LHCN-M2 (cell line): Measurements from ENCODE around the gene IL17C. TPM values are rescaled to one million over a fixed set of nuclear protein-coding genes. Genes with fewer than 3 reads are reported as not detected.

Experiments
- DNase-seq: peaks from one replicate; pipeline ENCODE4 v3.0.0-alpha.2; 2012; ENCODE audit warnings: low read depth
- total RNA-seq: library from RNA; depleted of rRNA; stranded (reverse); fragments of >200 nt; gene quantifications from 2 replicates; pipeline ENCODE4 v1.2.3, GENCODE V29; 2014

The IL17C gene
- total RNA-seq, 1 experiment from 2014 or later = not detected

DNA sequence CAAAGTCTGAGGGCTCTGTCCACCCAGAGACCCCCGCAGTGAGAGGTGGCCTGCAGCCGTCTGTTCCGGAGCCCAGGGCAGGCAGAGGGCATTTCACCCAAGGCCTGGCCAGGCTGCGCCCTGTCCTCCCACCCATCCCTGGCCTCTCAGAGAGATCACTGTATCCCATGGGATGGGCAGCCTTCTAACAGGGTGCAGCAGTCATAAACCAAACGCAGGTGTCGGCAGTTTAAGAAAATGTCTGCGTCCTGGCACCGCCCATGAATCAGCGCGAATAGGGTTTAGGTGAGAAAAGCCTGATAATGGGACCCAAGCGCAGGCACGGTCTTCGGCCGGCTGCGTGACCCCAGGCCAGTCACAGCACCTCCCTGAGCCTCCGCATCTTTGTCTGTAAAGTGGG lies 7.1 kb downstream of the IL17C start:
- DNase-seq = no peak

DNA sequence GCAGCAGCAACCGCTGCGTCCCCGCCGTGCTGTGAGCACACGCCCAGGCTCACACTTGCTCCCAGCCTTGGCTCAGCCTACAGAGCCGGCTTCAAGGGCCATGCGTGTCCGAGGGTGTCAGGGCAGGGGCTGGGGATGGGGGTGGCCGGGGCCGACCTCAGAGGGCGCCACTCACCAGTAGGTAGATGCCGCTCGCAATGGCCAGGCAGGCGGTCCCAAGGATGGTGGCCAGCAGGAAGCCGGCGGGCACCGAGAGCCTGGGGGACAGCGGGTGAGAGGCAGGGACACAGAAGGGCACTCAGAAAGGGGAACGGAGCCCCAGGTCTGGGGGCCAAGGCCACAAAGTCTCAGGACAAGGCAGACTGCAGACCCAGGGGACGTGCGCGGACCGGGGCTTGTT lies 7.6 kb downstream of the IL17C start:
- no peak for DNase-seq

DNA sequence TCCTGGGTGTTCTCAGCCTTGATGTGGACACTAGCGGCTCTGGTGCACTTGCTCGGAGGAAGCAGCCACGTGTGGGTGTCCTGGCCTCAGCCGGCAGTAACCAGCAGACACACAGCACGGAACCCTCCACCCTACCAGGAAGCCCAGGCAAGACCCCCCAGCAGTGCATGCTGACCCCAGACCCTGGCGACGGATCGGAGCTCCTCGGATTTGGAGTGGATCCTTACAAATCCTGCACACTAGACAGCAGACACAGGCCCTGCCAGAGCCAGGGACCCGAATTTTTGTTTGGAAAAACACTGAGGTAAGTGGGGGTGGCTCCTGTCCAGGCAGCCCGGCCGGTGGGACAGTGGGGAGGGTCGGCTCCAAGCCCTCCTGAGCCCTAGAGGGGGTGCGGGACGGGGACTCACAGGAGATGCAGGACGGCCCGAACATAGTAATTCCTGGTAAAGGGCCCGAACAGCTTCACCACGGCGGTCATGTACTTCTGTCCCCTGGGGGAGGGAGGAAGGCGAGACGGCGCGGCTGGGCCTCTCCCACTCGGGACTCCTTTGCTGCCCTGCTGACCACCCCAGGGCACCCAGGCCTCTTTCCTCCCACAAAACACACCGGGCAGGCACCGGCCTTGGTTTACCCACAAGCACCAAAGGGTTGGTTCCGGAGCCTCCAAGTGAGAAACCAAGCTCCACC lies 8.1 kb downstream of the IL17C start:
- no peak for DNase-seq

DNA sequence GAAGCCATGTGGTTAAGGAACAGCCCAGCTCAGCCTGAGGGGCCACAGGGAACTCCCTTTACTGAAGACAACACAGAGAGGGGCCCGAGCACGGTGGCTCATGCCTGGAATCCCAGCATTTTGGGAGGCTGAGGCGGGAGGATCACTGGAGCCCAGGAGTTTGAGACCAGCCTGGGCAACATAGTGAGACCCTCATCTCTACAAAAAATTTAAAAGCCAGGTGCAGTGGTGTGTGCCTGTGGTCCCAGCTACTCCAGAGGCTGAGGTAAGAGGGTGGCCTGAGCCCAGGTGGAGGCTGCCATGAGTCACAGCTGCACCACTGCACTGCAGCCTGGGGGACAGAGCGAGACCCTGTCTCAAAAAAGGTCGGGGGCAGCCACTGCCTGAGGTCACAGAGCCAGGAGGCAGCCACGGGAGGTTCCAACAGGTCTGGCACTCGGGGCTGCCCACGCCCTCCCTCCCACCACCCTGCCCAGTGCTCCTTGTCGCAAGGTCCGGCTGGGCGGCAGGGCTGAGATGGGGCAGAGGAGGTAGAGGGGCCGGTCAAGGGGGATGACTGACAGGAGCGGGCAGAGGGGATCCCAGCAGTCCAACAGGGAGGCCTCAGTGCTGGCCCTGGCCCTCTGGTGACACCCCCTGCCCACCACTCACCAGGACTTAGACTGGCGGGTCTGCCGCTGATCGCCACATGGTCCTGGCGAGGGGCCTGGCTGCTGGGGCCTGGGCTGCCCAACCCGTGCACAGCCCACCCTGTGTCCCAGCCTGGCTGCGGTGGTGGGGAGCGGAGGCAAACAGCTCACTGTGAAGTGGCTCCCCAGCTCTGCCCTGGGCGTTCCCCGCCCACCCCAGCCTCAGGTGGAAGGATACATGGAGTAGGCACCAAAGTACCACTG lies 9.1 kb downstream of the IL17C start:
- DNase-seq = no peak

DNA sequence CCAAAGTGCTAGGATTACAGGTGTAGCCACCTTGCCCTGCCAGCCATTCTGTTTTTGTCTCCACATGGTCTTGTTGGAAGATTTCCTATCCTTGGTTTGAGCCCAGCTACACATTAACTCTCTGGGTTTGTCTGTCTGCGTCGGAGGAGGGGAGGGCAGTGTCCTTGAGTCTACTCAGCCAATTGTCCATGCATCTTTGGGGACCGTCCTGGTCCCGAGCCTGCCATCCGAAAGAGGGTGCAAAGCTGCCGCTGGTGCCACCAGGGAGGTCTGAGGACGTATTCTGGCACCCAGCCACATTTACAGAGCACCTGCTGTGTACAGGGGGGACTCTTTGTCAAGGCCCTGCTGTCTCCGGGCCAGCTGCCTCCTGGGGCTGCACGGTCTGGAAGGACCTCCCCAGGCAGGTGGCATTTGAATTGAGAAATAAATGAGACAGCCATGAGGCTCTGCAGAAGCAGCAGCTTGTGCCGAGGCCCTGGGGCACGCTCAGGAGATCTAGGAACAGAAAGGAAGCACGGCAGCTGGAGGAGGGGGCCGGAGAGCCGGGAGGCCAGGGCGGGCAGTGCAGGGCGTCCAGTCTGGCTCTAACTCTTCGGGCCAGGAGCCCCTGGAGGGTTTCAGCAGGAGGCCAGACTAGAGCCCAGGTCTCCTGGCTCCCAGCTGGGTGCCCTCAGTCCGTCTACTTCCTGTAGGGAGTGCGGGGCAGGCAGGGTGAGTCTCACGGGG lies 11.0 kb downstream of the IL17C start:
- no peak for DNase-seq

DNA sequence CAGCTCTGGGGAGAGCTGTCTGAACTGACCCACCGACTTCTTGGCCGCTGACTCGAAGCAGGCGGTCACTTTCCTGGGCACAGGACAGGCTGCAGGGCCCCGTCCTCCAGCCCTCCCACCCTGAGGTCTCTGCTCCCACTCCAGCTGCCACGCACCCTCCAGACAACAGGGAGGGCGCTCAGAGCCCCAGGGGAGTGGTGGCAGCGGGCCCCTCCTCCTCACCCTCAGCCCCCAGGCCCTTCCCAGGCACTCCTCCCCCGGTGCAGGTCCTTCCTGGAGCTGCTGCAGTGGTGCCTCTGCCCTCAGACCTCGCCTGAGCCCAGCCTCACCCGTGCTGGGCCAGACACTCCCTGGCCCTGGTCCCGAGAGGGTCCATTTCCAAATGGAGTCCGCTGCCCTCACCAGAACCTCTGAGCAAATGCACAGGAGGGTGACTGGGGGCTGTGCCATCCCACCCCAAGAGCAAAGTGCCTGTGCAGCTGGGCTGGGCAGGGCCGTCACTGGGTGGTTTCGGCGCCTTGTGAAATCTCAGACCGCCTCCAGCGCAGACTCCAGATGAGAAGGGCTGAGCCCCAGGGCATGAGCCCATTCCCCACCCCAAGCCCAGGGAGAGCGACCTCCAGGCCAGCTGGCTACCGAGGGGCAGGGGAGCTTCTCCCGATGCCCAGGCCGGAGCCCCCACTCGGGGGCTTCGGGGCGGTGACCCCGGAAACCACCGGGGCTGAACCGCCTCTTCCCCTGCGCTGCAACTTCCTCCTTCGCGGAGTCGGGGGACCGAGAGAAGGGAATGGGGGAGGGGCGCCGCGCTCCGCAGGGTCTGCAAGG lies 11.8 kb downstream of the IL17C start:
- no peak for DNase-seq

DNA sequence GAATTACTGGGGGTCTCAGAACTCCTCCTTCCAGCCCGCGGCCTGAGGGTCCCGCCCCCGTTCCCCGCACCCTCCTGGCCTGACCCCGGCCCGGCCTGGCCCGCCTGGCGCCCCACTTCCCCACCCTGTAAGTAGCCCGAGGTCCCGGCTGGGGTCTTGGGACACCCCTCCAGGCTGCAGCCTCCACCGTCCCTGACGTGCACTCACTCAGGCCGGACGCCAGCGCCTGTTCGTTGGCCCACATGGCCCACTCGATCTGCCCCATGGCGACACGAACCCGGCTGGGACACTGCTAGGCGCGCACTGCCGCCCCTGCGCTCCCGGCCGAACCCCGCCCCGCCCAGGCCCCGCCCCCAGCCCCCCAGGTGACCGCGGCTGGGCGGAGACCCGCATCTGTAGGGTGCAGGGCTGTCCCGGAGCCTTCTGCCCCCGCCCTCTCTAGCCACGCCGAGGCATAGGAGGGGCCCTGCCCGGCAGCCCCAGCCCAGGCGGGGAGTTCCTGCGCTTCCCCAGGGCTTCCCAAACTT lies 12.4 kb downstream of the IL17C start, which contains the start of gene CYBA:
Gene CYBA (minus strand): TSS at position 305 of the 527 bp plus-strand sequence. CDS start 40 bp downstream, at position 265.
- no peak for DNase-seq

DNA sequence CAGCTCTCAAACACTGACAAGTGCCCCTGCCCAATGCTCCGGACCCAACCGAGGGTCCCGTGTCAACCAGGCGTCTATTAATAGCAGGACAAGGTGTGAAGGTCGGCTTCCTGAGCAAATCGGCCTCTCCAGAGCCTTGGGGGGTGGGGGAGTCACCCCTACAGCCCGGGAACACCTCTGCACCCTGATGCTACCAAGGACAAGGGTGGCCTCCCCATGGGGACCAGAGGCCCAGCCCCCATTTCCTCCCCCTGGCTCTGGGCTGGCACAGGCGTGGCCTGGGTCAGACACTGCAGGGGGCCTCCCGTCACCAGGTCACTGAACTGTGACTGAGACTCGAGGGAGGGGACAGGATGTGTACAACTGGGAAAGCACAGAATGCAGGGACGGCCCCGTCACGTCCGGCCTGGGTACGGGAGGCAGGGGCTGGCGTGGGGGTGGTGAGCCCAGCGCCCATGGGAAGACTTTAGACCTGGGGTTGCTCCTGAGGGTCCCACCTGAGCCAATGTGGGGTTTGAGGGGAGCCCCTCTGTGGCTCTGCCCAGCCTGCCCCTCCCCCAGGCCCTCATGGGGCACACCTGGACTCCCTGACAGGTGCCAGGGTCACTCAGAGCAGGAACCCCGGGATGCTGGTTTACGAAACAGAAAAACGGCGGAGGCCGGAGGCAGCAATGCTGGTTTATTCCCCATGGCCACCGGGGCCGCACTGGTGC lies 13.1 kb downstream of the IL17C start:
- no peak for DNase-seq

DNA sequence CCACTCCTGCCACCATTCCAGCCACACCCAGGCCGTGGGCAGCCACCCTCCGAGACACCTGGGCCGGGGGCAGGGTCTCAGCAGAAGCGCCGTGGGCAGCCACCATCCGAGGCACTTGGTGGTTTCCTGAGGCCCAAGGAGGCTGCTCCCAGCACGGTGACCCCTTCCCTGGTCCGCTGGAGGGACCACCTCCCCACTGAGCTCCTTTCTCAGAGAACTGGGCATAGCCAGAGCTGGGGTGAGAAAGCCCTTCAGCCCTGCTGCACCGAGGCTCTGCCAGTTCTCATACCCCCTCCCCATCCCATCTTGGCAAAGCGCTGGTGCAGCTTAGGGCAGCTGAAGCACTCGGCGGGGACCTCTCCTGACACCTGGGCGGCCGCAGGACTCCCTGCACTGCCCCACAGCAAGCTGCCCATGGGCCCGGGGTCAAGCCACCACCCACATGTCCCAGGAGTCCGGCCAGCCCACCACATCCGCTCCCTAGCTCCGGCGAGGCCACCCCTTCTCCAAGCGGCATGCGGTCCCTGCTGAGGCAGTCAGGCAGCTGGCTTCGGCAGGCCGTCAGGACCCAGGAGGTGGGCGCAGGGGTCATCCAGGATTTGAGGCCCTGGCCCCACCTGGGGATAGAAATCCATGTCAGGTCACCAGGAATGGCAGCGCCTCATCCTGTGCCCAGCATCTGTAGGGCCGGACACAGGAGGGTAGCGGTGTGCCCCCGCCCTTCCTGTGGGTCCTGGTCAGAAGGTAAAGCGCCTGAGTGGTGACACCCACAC lies 13.8 kb downstream of the IL17C start:
- DNase-seq = no peak

DNA sequence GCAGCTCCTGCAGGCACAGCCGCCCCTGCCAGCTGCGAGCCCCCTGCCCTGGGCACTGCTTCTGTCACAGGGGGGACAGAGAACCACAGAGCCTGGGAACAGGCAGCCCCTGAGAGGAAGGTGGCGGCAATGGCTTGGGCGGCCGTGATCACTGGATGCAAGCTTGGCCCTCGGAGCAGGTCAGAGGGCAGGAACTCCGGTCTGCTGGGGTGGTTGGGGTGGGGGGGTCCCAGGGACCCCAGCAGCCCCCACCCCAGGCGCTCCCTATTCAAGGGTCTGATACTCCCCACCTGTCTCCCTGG lies 14.3 kb downstream of the IL17C start:
- no peak for DNase-seq

DNA sequence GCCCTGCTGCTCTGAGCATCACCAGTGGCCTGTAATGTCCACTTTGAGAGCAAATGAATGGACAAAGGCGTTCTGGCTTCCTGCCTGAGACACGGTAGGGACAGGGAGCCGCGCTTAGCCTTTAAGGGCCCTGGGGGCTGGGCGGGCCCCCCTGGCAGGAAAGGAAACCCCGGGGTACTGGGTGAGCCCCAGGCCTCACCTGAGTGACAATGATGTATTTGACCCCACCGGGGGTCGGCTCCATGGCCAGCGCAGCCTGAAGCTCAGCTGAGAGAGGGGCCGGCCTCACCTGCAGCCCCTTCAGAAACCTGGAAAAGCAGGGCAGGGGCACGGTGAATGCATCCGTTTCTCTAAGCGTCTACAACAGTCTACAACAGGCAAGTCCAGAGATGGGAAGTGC lies 14.7 kb downstream of the IL17C start:
- no peak for DNase-seq

DNA sequence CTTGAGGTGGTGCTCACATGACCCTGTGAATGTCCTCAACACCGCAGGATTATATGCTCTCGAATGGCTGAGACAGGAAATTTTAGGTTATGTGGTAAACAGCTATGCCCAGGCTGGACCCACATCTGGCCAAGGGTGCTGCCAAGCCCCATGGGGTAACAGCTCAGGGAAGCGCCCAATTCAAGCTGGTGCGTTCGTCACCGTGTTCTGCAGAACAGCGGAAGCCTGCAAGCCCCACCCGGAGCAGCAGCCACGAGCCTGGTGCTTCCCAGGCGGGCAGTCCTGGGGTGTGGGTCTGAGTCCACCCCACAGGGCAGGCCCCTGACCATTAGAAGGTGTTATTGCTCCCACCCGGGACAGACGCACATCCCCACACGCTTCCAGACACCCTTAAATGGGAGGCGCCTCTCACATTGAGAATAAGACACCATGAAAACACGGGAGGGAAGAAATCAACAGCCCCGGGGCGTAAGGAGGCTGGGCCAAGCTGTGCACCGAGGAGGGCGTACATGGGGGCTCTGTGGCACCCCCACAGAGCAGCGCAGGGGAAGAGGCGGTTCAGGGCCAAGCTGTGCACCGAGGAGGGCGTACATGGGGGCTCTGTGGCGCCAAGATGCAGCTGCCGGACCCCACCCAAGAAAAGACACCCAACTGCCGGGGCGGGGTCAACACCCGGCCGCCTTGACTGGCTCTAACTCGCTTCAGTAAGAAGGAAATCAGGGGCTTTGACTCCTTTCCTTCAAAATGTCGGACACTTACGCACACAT lies 15.4 kb downstream of the IL17C start:
- no peak for DNase-seq

DNA sequence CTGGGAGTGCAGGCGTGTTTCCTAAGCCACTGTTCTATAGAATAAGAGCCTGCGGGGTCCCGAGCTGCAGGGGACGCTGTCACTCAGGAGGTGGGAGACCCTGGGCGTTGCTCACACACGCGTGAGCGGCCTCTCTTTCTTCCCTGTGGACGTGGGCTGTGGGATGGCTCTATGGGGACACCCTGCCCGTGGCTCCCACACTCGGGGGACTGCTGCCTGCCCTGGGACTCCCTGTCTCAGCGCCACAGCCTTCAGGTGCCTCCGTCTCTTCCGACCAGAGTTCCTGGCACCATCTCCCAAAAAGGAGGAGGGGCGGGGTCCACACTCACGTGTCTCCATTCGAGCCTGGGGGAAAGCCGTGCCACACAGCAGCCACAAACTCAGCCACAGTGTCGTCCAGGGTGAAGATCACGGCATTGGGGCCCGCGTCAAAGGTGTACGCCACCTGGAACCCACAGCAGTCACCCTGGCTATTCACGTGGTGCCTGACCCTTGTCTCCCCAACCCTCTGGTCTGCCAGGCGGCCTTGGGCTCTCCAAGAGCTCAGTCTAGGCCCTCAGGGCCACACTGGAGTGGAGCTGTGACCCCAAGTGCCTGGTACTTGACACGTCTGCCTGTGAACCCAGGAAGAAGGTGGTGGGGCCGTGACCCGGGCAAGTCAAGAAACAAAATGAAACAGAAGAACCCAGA lies 16.1 kb downstream of the IL17C start:
- no peak for DNase-seq

DNA sequence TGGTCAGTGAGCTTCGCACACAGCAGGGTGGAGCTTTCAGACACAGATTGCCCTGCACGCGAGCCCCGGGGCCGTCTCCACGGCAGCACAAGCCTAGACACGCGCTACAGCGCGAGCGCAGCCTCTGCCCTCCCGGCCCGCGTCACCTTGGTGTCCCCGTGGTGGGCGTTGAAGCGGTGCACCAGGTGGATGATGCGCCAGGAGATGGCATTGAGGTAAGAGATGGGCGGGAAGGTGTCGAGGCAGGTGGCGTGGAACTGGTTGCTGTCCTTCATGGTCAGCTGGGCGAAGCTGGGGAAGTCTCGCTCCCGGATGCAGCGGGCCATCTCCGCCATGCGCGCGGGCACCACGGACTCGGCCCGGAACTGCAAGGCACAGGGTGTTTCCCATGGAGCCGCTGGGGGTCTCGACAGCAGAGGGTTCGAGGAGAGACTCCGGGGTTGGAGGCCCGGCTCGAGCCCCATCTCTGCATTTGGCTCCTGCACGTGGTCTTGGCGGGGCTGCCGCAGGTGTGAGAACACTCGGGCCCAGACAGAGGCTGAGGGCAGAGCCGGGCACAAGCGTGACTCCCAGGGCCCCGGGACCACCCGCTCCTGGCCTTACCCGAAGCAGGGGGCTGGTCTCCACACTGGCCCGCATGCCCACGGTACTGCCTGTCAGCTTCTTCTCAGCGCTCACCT lies 16.8 kb downstream of the IL17C start:
- no peak for DNase-seq

DNA sequence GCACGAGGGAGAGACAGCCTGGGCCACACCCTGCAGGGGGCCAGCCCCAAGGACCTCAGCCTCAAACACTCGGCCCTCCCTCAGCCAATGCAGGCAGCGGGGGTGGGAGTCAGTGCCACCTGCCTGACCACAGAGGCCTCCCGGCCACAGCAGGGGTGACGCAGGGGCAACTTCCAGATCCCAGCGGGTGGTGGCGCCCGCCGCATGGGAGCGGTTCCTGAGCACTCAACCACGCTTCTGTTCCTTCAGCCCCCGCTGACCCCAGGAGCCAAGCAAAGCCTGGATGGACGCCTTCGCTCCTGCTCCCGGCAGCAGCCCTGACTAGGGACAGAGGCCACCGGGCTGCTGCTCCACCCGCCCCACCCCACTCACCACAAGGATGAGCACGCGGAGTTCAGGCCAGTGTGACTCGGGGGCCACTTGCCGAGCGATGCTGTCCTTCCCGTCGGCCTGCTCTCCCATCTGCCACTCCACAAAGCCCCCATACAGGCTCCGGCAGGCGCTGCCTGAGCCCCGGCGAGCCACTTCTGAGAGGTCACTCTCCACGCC lies 17.4 kb downstream of the IL17C start:
- no peak for DNase-seq

DNA sequence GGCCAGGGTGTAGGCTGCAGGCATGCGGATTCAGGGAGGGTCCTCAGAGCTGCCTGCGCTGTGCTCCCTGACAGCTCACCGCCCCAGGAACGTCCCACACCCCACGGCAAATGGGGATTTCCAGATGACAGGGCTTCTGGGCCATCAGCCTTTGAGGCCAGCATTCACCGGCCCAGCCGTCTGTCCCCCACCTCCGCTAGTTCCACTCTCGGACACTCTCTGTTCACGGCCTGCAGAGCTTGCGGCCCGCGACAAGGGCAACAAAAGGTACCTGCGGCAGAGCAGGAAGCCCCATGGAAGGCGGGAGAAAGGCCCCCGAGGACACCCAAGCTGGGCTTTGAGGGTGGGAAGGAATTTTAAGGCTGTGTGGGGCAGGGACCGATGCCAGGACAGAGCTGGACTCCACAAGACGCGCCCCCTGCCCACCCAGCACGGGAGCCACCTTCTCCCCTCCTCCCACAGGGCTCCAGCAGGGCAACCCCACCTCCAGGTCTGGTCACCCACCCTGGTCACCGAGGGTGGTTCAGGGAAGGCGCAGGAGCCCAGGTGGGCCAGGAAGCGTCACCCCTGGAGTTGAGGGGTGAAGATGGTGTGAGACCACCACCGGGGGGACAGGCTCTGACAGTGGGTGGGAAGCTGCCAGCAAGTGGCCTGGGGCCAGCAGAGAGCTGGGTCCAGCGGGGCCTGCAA lies 18.1 kb downstream of the IL17C start:
- no peak for DNase-seq

DNA sequence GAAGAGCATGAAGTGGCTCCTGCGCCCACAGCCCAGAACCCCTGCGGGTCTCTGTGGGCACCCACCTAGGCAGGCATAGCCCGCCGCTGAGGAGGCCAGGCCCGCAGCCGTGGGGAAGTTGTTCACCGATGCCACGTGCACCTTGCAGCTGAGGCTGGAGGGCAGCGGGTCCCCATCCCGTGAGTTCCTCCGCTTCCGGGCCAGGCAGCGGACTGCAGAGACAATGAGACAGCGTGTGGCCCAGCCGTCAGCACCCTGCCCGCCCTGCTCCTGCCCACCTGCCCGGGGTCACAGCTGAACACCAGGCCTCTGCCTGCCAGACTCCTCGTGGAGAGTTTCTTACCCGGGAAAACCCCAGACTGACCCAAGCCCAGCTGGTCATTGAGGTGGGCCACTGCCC lies 19.0 kb downstream of the IL17C start:
- no peak for DNase-seq
